Endodermal cell (in vitro differentiated cells): ENCODE data around the gene R3HDM4. TPM values are rescaled to one million over a fixed set of nuclear protein-coding genes. Genes with fewer than 3 reads are reported as not detected.

Source experiments
- DNase-seq: peaks from one replicate; pipeline ENCODE4 v3.0.0-alpha.2; 2017
- H3K27ac ChIP-seq: 2 replicates; pipeline ENCODE4 v1.5.1; 2013; ENCODE audit warnings: mild to moderate bottlenecking, low read depth, low read length, moderate library complexity
- H3K27me3 ChIP-seq: 2 replicates; pipeline ENCODE4 v1.6.1; 2013; ENCODE audit warnings: mild to moderate bottlenecking, low read length, moderate library complexity; ENCODE audit not compliant: insufficient read depth, control insufficient read depth, poor library complexity, severe bottlenecking
- H3K36me3 ChIP-seq: 2 replicates; pipeline ENCODE4 v1.7.0; 2013; ENCODE audit warnings: mild to moderate bottlenecking, low read length, moderate library complexity; ENCODE audit not compliant: control insufficient read depth, insufficient read depth
- H3K4me1 ChIP-seq: one replicate; pipeline ENCODE4 v1.7.0; 2013; ENCODE audit warnings: low read length; ENCODE audit not compliant: control insufficient read depth, insufficient read depth
- H3K4me3 ChIP-seq: 2 replicates; pipeline ENCODE4 v1.5.1; 2013; ENCODE audit warnings: mild to moderate bottlenecking, low read length, moderate library complexity
- H3K9ac ChIP-seq: 2 replicates; pipeline ENCODE4 v1.6.1; 2013; ENCODE audit warnings: mild to moderate bottlenecking, low read length, moderate library complexity; ENCODE audit not compliant: poor library complexity, severe bottlenecking; ENCODE audit errors: extremely low read depth
- H3K9me3 ChIP-seq: 2 replicates; pipeline ENCODE4 v1.6.1; 2013; ENCODE audit warnings: mild to moderate bottlenecking, low read length, moderate library complexity; ENCODE audit not compliant: control insufficient read depth
- H3K27ac Mint-ChIP-seq: 2 replicates; pipeline ENCODE4 v1.8.0; 2020; ENCODE audit warnings: mixed read lengths
- H3K27me3 Mint-ChIP-seq: 2 replicates; pipeline ENCODE4 v1.8.0; 2021; ENCODE audit warnings: mild to moderate bottlenecking, mixed read lengths; ENCODE audit not compliant: insufficient read depth
- H3K36me3 Mint-ChIP-seq: 2 replicates; pipeline ENCODE4 v1.8.0; 2020; ENCODE audit warnings: low read depth, mixed read lengths
- H3K4me1 Mint-ChIP-seq: 2 replicates; pipeline ENCODE4 v1.8.0; 2020; ENCODE audit warnings: mixed read lengths
- H3K4me3 Mint-ChIP-seq: 2 replicates; pipeline ENCODE4 v1.8.0; 2020; ENCODE audit warnings: mild to moderate bottlenecking, moderate library complexity, mixed read lengths
- H3K9me3 Mint-ChIP-seq: 2 replicates; pipeline ENCODE4 v1.8.0; 2020; ENCODE audit warnings: mild to moderate bottlenecking, mixed read lengths
- WGBS, 2 experiments: methylation state at CpG; one replicate each; pipeline versions ENCODE4 v1.1.5 to v1.1.7; 2013; ENCODE audit warnings: missing lambda C conversion rate in 2 of 2, mixed read lengths in 1 of 2; ENCODE audit not compliant: insufficient coverage in 1 of 2, insufficient read length in 1 of 2; 5-methylcytosine and 5-hydroxymethylcytosine counted together
- total RNA-seq, 2 donors: library from RNA; stranded (reverse); fragmentation: NEBNext Ultra II Directional in 1 of 2; extraction: Animal tissue kit (Norgen Biotek cat#: 25700) in 1 of 2; gene quantifications; 2 replicates in 1 of 2; 3 replicates in 1 of 2; pipeline ENCODE4 v1.2.1, GENCODE V29; 2021
- TF ChIP-seq, protein P1 (sequence below): fragments of 200-600 bp; sonication (generic); conservative IDR thresholded peaks from 2 replicates; pipeline ENCODE4 v1.5.0; 2021; ENCODE audit warnings: antibody characterized with exemption, mild to moderate bottlenecking

R3HDM4 gene
- total RNA-seq, 2 donors from 2014 or later = 61.1 to 64.7 TPM

DNA sequence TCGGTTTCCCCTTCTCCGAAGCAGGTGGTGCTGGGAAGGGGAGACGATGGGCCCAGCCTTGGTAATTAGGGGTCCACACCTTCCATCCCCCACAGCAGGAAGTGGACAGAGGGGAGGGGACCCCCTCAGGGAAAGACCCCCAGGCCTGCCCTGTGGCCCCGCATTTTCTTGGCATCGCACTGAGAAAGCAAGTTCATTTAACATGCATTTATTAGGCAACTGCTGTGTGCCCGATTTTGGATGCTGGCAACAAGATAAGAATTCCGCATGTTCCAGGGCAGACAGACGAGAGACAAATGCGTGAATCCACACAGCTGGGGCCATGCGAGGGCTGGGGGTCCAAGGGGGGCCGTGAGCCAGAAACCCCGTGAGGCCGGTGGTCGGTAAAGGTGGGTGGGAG is 41.3 kb upstream of the R3HDM4 start:
- H3K4me3 ChIP-seq = no peak overlapping the region
- H3K27ac Mint-ChIP-seq = peak overlapping the region; percentile 90
- H3K9ac ChIP-seq = no peak overlapping the region
- H3K4me1 Mint-ChIP-seq = peaks cover 19% of the 10 kb centered on the region
- peaks cover 9% of the 10 kb centered on the region for H3K36me3 Mint-ChIP-seq
- TF ChIP-seq, protein P1, sequence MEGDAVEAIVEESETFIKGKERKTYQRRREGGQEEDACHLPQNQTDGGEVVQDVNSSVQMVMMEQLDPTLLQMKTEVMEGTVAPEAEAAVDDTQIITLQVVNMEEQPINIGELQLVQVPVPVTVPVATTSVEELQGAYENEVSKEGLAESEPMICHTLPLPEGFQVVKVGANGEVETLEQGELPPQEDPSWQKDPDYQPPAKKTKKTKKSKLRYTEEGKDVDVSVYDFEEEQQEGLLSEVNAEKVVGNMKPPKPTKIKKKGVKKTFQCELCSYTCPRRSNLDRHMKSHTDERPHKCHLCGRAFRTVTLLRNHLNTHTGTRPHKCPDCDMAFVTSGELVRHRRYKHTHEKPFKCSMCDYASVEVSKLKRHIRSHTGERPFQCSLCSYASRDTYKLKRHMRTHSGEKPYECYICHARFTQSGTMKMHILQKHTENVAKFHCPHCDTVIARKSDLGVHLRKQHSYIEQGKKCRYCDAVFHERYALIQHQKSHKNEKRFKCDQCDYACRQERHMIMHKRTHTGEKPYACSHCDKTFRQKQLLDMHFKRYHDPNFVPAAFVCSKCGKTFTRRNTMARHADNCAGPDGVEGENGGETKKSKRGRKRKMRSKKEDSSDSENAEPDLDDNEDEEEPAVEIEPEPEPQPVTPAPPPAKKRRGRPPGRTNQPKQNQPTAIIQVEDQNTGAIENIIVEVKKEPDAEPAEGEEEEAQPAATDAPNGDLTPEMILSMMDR = no peak
- no peaks in the 10 kb centered on the region for H3K27me3 Mint-ChIP-seq
- H3K27ac ChIP-seq = peak overlapping the region; percentile 24
- H3K4me1 ChIP-seq = peaks cover 6% of the 10 kb centered on the region
- no peaks in the 10 kb centered on the region for H3K9me3 Mint-ChIP-seq
- H3K36me3 ChIP-seq = peaks cover 6% of the 10 kb centered on the region
- H3K9me3 ChIP-seq = no peaks in the 10 kb centered on the region
- DNase-seq = no peak
- WGBS, 2 experiments = 86 to 89% methylated on average over 9 to 14 of the region's 14 CpGs
- H3K27me3 ChIP-seq = no peaks in the 10 kb centered on the region
- no peak overlapping the region for H3K4me3 Mint-ChIP-seq

DNA sequence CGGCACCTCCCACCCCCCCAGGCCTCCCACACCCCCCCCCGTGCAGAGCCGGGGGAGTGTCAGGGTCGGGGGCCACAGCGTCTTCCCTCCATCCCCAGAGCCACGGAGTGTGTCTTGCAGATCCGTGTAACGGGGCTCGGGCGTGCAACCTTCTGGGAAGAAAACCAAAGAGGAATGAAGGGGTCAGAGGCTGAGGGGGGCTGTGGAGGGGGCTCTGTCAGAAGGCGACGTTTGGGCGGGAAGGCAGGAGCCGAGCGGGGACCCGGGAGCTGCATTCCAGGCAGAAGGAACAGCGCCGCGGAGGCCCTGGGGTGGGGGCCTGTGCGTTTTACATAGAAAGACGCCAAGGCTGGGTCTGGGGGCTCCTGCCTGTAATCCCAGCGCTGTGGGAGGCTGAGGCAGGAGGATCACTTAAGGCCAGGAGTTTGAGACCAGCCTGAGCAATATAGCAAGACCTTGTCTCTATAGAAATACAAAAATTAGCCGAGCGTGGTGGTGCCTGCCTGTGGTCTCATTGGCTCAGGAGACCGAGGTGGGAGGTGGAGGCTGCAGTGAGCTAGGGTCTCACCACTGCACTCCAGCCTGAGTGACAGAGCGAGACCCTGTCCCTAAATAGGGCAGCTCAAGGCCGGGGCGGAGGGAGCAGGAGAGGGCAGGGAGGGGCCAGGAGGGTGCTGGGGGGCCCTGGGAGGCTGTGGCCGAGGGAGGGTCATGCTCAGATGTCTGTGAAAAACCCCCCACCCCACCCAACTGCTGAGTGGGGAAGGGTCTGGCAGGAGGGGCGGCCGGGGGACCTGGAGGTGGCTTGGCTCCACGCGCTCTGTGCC is 40.6 kb upstream of the R3HDM4 start:
- Histone ChIP-seq H3K4me3 (no peak overlapping the region), H3K9me3 (no peaks in the 10 kb centered on the region), H3K9ac (no peak overlapping the region), H3K27me3 (no peaks in the 10 kb centered on the region), H3K27ac (peak overlapping the region; percentile 53), H3K4me1 (peaks cover 6% of the 10 kb centered on the region), H3K36me3 (no peaks in the 10 kb centered on the region)
- Mint-ChIP-seq H3K4me1 (peaks cover 19% of the 10 kb centered on the region), H3K4me3 (peak overlapping the region; percentile 35), H3K9me3 (no peaks in the 10 kb centered on the region), H3K36me3 (peaks cover 6% of the 10 kb centered on the region), H3K27me3 (no peaks in the 10 kb centered on the region), H3K27ac (peak overlapping the region; percentile 88)
- DNase-seq = peak; percentile 81
- TF ChIP-seq, protein P1 = no peak
- 77 to 81% methylated on average over 25 to 32 of the region's 33 CpGs for WGBS, 2 experiments

DNA sequence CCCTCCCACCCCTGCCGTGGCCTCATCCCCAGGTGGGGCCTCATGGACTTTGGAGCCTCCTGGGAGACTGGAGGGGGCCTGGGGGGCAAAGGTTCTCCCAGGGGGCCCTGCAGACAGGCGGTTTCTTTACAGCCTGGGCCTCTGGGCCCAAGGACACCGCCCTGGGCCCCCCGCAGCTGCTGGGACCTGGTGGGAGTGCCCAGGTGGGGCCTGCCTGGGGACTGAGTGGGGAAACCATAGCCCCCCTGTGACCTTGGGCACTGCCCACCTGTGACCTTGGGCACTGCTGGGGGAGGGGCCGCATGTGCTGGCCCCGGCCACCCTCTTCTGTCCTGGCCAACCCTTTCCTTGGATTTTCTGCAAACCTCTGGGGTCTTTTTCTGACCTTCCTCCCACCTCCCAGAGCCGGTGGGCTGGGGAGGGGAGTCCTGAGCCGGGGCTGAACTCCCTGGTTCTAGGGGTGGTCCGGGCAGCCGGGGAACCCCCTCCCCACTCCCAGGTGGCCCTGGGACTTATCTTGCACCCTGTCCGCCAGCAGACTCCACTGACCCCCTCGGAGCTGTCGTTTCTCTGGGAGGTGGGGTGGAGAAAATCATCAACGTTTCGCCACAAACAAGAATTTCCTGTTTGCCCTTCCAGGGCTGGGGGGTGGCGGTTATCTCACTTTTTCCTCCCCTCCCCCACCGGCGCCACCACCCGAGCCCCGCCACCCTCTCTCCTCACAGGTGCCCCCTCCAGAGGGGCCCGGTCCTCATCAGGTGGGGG is 39.8 kb upstream of the R3HDM4 start:
- H3K9ac ChIP-seq = no peak overlapping the region
- peak overlapping the region; percentile 66 for H3K27ac ChIP-seq
- H3K27ac Mint-ChIP-seq = peak overlapping the region; percentile 83
- TF ChIP-seq, protein P1 = no peak
- H3K9me3 ChIP-seq = no peaks in the 10 kb centered on the region
- H3K36me3 ChIP-seq = no peaks in the 10 kb centered on the region
- peak; percentile 69 for DNase-seq
- no peaks in the 10 kb centered on the region for H3K27me3 ChIP-seq
- no peak overlapping the region for H3K4me3 ChIP-seq
- peaks cover 4% of the 10 kb centered on the region for H3K36me3 Mint-ChIP-seq
- H3K4me3 Mint-ChIP-seq = peak overlapping the region; percentile 35
- H3K4me1 Mint-ChIP-seq = peaks cover 19% of the 10 kb centered on the region
- H3K4me1 ChIP-seq = peaks cover 6% of the 10 kb centered on the region
- WGBS, 2 experiments = 60 to 63% methylated on average over 2 to 21 of the region's 21 CpGs
- no peaks in the 10 kb centered on the region for H3K9me3 Mint-ChIP-seq
- no peaks in the 10 kb centered on the region for H3K27me3 Mint-ChIP-seq
